ENCODE measurements around the gene CNKSR1. TPM values are rescaled to one million over a fixed set of nuclear protein-coding genes. Genes with fewer than 3 reads are reported as not detected.

The CNKSR1 gene
- polyA plus RNA-seq (2011; rRNA removed) (0.05 TPM in 1 of 2 replicates, not detected in the other), polyA minus RNA-seq (2011; rRNA and poly(A)+ RNA removed) (not detected in 2 replicates)

- Histone ChIP-seq H3K9me3 (ENCODE audit: control insufficient read depth, insufficient read depth, low read length) (no peaks in the 10 kb centered on the region), H3K27ac (ENCODE audit: low read depth, low read length) (no peak within 1 kb of the TSS), H3K4me3 (ENCODE audit: low read depth, low read length) (no peak within 1 kb of the TSS), H3K27me3 (ENCODE audit: control insufficient read depth, insufficient read depth, low read length) (peaks cover 4% of the 10 kb centered on the region)
- POLR2A ChIA-PET = no interaction called here
- TF ChIP-seq CTCF (IDR thresholded peaks at IDR 0.05; ENCODE audit: low read depth, low read length) = no peak
- DNase-seq (ENCODE audit: low read depth, low spot score) = no peak
- CTCF ChIA-PET = interaction anchor here (1.3 kb wide), 1 partner anchor 145 kb away, joined by 6 read pairs; no protein-coding TSS in a partner anchor
Observed at GRCh38 chr1:26177182-26177684, at the start of gene CNKSR1. Gene CNKSR1, plus strand, starts transcription at chr1:26177491. Its CDS starts 57 bp downstream, at chr1:26177548.

- no peak for TF ChIP-seq CTCF (IDR thresholded peaks at IDR 0.05; ENCODE audit: low read depth, low read length)
- no peak for DNase-seq (ENCODE audit: low read depth, low spot score)
- Histone ChIP-seq H3K4me3 (ENCODE audit: low read depth, low read length) (no peak overlapping the region), H3K9me3 (ENCODE audit: control insufficient read depth, insufficient read depth, low read length) (no peaks in the 10 kb centered on the region), H3K27me3 (ENCODE audit: control insufficient read depth, insufficient read depth, low read length) (peaks cover 13% of the 10 kb centered on the region), H3K27ac (ENCODE audit: low read depth, low read length) (no peak overlapping the region)
- ChIA-PET POLR2A (no interaction called here), CTCF (interaction anchor here (1.7 to 4.5 kb wide), 2 partner anchors 15 to 234 kb away, joined by 3 to 25 read pairs; no protein-coding TSS in a partner anchor)
Observed at GRCh38 chr1:26129778-26130177, 47.5 kb upstream of the CNKSR1 start.

- Histone ChIP-seq H3K27ac (ENCODE audit: low read depth, low read length) (no peak overlapping the region), H3K27me3 (ENCODE audit: control insufficient read depth, insufficient read depth, low read length) (peaks cover 13% of the 10 kb centered on the region), H3K9me3 (ENCODE audit: control insufficient read depth, insufficient read depth, low read length) (no peaks in the 10 kb centered on the region), H3K4me3 (ENCODE audit: low read depth, low read length) (no peak overlapping the region)
- DNase-seq (ENCODE audit: low read depth, low spot score) = no peak
- no peak for TF ChIP-seq CTCF (IDR thresholded peaks at IDR 0.05; ENCODE audit: low read depth, low read length)
- ChIA-PET POLR2A (no interaction called here), CTCF (interaction anchor here (0.7 to 1.7 kb wide), 3 partner anchors 16 to 235 kb away, joined by 3 read pairs; partner anchors contain the start of gene ZNF593)
Observed at GRCh38 chr1:26130695-26131094, 46.6 kb upstream of the CNKSR1 start.

- no peak for DNase-seq (ENCODE audit: low read depth, low spot score)
- POLR2A ChIA-PET = no interaction called here
- Histone ChIP-seq H3K4me3 (ENCODE audit: low read depth, low read length) (no peak overlapping the region), H3K27me3 (ENCODE audit: control insufficient read depth, insufficient read depth, low read length) (peaks cover 13% of the 10 kb centered on the region), H3K27ac (ENCODE audit: low read depth, low read length) (no peak overlapping the region), H3K9me3 (ENCODE audit: control insufficient read depth, insufficient read depth, low read length) (no peaks in the 10 kb centered on the region)
- no peak for TF ChIP-seq CTCF (IDR thresholded peaks at IDR 0.05; ENCODE audit: low read depth, low read length)
- CTCF ChIA-PET = interaction anchor here (0.7 to 1.8 kb wide), 3 partner anchors 13 to 102 kb away, joined by 3 to 8 read pairs (median 3); partner anchors contain the start of gene CEP85
Observed at GRCh38 chr1:26132128-26132833, 45.0 kb upstream of the CNKSR1 start.

- H3K27ac ChIP-seq (ENCODE audit: low read depth, low read length) = no peak overlapping the region
- POLR2A ChIA-PET = no interaction called here
- no peak overlapping the region for H3K4me3 ChIP-seq (ENCODE audit: low read depth, low read length)
- H3K27me3 ChIP-seq (ENCODE audit: control insufficient read depth, insufficient read depth, low read length) = peaks cover 13% of the 10 kb centered on the region
- no peak for TF ChIP-seq CTCF (IDR thresholded peaks at IDR 0.05; ENCODE audit: low read depth, low read length)
- DNase-seq (ENCODE audit: low read depth, low spot score) = no peak
- no peaks in the 10 kb centered on the region for H3K9me3 ChIP-seq (ENCODE audit: control insufficient read depth, insufficient read depth, low read length)
- CTCF ChIA-PET = interaction anchor here (0.7 to 1.8 kb wide), 3 partner anchors 12 to 101 kb away, joined by 3 to 8 read pairs (median 3); partner anchors contain the start of gene CEP85
Observed at GRCh38 chr1:26132834-26133167, 44.5 kb upstream of the CNKSR1 start.

Measured in AG04450 (cell line).